ENCODE measurements around the gene MYO18B. TPM values are rescaled to one million over a fixed set of nuclear protein-coding genes. Genes with fewer than 3 reads are reported as not detected.
"Not testable (repeated sequence)": the region's sequence is repeated elsewhere in the genome, so short reads cannot be mapped to it uniquely, and the experiment has no call there.

Gene MYO18B
- total RNA-seq, 1 donor, result under 0.01 TPM

DNA sequence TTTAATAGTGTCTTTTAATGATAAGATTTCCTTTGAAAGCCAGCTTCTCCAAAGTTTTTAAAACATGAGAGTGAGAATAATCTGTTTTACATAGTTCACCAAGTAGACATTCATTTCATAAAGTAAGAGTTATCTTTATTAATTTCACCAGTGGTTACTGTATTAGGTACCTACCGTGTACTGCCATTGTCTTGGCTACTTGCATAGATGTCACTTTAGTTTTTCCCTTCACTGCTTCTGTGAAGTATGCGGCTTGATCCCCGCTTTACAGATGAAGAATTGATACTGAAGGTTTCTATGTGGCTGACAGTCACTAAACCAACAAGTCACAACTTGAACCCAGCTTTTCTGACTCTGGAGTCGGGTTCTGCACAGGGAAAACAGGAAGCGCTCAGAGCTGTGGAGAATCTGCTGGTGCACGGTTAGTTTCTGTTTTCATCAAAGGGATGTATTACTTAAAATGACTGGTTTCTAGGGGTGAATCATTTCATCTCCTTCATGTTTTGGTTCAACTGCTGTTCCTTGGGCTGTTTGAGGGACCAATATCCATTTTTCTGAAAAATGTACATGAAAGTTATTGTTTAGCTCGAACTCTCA, 39.3 kb upstream of the MYO18B start:
- no peak for TF ChIP-seq CTCF (IDR thresholded peaks at IDR 0.05; ENCODE audit: insufficient read depth, low read depth, low read length)
- DNase-seq (ENCODE audit: low read depth), result no peak
- H3K4me3 ChIP-seq (ENCODE audit: low read depth, low read length), result no peak overlapping the region

DNA sequence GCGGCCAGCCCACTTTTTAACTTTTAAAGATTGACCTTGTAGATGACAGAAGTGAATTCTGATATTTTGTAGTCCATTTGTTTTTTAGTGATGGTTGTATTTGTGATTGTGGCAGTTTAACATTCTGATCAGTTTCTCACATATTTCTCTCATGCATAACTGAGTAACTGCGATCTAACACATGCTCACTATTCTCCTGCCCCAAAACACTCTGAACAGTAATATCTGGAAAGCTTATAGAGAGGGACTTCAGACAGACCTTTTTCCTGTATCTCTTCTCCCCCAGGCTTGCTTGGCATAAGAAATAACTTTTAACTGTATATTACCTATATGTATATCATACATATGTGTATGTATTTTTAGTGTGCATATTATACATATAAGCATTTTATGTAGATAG, 37.3 kb upstream of the MYO18B start:
- no peak overlapping the region for H3K4me3 ChIP-seq (ENCODE audit: low read depth, low read length)
- TF ChIP-seq CTCF (IDR thresholded peaks at IDR 0.05; ENCODE audit: insufficient read depth, low read depth, low read length), result no peak
- DNase-seq (ENCODE audit: low read depth), result no peak

- no peak overlapping the region for H3K4me3 ChIP-seq (ENCODE audit: low read depth, low read length)
- TF ChIP-seq CTCF (IDR thresholded peaks at IDR 0.05; ENCODE audit: insufficient read depth, low read depth, low read length), result no peak
Observed at GRCh38 chr22:25706197-25706596, 35.8 kb upstream of the MYO18B start.

GRCh38 chr22:25708430-25708829, 33.6 kb upstream of the MYO18B start:
- H3K4me3 ChIP-seq (ENCODE audit: low read depth, low read length); DNase-seq (ENCODE audit: low read depth): not testable (repeated sequence)

More at GRCh38 chr22:25706197-25706596, 35.8 kb upstream of the MYO18B start:
- no peak for DNase-seq (ENCODE audit: low read depth)

DNA sequence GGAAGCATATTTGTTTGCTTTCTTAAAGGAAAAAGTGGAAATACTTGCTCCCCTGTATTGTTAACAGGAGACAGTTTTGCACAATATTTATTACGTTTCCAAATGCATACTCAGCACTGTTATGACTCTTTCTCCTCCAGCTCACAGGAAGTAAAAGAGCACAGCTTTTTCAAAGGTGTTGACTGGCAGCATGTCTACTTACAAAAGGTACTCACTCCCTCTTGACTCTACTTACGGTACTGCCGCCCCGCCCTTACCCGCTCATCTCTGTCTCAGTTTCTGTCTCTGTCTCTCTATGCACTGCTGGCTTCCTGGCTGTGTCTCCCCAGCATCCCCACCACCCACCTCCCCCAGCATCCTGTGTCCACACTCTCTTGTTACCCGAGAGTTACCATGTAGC, 32.2 kb upstream of the MYO18B start:
- no peak overlapping the region for H3K4me3 ChIP-seq (ENCODE audit: low read depth, low read length)
- no peak for DNase-seq (ENCODE audit: low read depth)
- TF ChIP-seq CTCF (IDR thresholded peaks at IDR 0.05; ENCODE audit: insufficient read depth, low read depth, low read length), result no peak

DNA sequence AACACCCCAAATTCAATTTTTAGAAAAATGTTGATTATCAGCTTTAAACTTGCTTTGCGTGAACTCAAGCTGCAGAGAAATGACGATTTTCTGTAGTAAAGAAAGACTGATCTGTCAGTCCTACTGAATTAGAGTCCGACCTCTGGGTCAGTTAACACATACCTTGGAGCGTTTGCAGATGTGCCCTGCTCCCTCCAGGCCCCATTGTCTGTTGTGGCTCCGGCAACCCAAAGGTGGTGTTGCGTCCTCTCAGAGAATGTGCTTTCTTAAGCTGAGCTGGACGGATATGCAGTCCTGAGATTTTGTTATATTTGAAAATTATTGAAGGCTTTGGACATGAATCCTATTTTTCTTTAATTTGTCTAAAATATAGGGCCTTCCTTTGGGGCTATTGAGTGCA, 31.5 kb upstream of the MYO18B start:
- TF ChIP-seq CTCF (IDR thresholded peaks at IDR 0.05; ENCODE audit: insufficient read depth, low read depth, low read length), result no peak
- H3K4me3 ChIP-seq (ENCODE audit: low read depth, low read length), result no peak overlapping the region
- no peak for DNase-seq (ENCODE audit: low read depth)

- no peak for DNase-seq (ENCODE audit: low read depth)
- TF ChIP-seq CTCF (IDR thresholded peaks at IDR 0.05; ENCODE audit: insufficient read depth, low read depth, low read length), result no peak
- H3K4me3 ChIP-seq (ENCODE audit: low read depth, low read length), result no peak overlapping the region
Observed at GRCh38 chr22:25711491-25711890, 30.5 kb upstream of the MYO18B start.
